Skeletal muscle tissue (tissue), 4 donors: Measurements from ENCODE around the gene NECAB2. TPM values are rescaled to one million over a fixed set of nuclear protein-coding genes. Genes with fewer than 3 reads are reported as not detected.

ENCODE experiments used
- H3K27ac ChIP-seq: one replicate; pipeline ENCODE4 v1.7.0; 2013; ENCODE audit warnings: mild to moderate bottlenecking, low read depth, low read length, inconsistent platforms
- H3K27me3 ChIP-seq, 3 donors: one replicate each; pipeline ENCODE4 v1.7.0; 2013; ENCODE audit warnings: low read length in 3 of 3; ENCODE audit not compliant: control insufficient read depth in 3 of 3, insufficient read depth in 3 of 3
- H3K36me3 ChIP-seq, 3 donors: one replicate each; pipeline ENCODE4 v1.7.0; 2013; ENCODE audit warnings: low read length in 3 of 3; ENCODE audit not compliant: control insufficient read depth in 3 of 3, insufficient read depth in 3 of 3
- H3K4me1 ChIP-seq, 3 donors: one replicate each; pipeline ENCODE4 v1.7.0; 2013; ENCODE audit warnings: low read length in 3 of 3, mild to moderate bottlenecking in 3 of 3; ENCODE audit not compliant: control insufficient read depth in 3 of 3, insufficient read depth in 3 of 3
- H3K4me3 ChIP-seq, 3 donors: one replicate each; pipeline ENCODE4 v1.7.0; 2013; ENCODE audit warnings: low read length in 3 of 3
- H3K9ac ChIP-seq, 3 donors: one replicate each; pipeline ENCODE4 v1.7.0; 2013; ENCODE audit warnings: low read length in 3 of 3, mild to moderate bottlenecking in 3 of 3, moderate library complexity in 2 of 3, low read depth in 1 of 3
- H3K9me3 ChIP-seq, 3 donors: one replicate each; pipeline ENCODE4 v1.7.0; 2013; ENCODE audit warnings: low read length in 3 of 3; ENCODE audit not compliant: control insufficient read depth in 3 of 3
- total RNA-seq: library from RNA; depleted of rRNA; stranded (reverse); fragments of >200 nt; gene quantifications from one replicate; pipeline ENCODE4 v1.2.3, GENCODE V29; 2014
- donor health status: Osteomylitis.

The NECAB2 gene
- total RNA-seq, 1 donor from 2014 or later: not detected

GRCh38 chr16:84042308-84042878, 74.3 kb downstream of the NECAB2 start, which contains the start of gene SLC38A8:
Gene SLC38A8 (minus strand): TSS chr16:84042795. CDS start chr16:84042157, 638 bp downstream.
- Histone ChIP-seq H3K27me3 (peaks cover 11 to 31% (median 18%) of the 10 kb centered on the region in 3 donors), H3K9me3 (no peaks in the 10 kb centered on the region), H3K9ac (no peak within 1 kb of the TSS), H3K27ac (no peak within 1 kb of the TSS), H3K36me3 (peaks cover 0 to 2% (median 0%) of the 10 kb centered on the region in 3 donors), H3K4me3 (no peak within 1 kb of the TSS), H3K4me1 (peaks cover 8 to 12% (median 11%) of the 10 kb centered on the region in 3 donors)

DNA sequence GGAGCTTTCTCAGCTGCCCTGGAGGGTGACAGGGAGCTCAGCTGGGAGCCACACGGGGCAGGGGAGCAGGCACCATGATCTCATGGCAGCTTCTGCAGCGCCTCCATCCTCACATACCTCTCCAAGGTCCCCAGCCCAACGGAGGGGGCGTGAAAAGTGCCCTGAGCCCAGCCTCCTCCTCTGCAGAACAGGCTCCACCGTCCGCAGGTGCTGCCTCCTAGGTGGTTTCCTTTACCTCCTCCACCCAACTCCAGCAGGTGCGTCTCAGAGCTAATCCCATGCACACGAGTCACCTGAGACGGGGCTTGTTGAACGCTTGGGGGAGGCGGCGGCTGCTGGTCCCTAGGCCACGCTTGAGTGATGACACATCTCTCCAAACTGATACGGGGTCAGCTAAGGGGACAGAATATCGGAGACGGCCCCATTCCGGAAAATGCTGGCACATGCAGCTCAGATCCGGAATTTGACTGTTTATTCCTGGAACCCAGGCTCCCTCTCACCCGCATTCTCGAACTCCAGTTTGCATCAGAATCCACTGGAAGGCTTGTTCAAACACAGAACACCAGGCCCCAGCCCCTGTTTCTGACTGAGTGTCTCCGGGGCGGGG, 74.9 kb downstream of the NECAB2 start:
- H3K4me1 ChIP-seq: peaks cover 8 to 12% (median 11%) of the 10 kb centered on the region in 3 donors
- H3K9me3 ChIP-seq: no peaks in the 10 kb centered on the region
- no peak overlapping the region for H3K4me3 ChIP-seq
- H3K9ac ChIP-seq: no peak overlapping the region
- H3K27ac ChIP-seq: no peak overlapping the region
- peaks cover 11 to 31% (median 18%) of the 10 kb centered on the region in 3 donors for H3K27me3 ChIP-seq
- peaks cover 0 to 4% (median 0%) of the 10 kb centered on the region in 3 donors for H3K36me3 ChIP-seq

DNA sequence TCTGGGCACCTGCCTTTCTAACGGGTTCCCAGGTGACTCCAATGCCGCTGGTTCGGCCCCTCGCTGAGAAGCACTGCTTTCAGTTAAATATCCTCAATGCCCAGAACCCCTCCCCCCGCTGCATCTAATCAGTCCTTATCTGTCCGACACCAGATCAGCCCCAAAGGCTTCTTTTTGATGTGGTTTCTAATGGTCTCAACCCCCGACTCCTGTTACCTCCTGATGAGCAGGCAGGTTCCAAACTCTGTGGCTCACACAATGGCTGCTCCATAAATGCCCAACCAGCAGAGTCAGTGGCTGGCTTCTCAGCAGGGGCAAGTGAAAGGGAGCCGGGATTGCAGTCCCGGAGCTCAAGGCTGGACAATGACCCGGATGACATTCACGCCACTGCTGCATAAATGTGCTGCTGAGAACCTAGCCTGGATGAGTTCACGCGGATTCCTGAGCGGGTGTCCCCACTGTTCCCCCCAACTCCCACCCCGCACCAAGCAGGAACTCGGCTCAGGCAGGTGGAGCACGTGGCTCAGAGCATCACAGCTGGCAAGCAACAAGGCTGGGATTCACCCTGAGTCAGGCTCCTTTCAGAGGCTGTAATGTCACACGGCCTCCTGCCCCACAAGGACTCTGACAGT, 75.6 kb downstream of the NECAB2 start:
- Histone ChIP-seq H3K9ac (no peak overlapping the region), H3K36me3 (peaks cover 0 to 4% (median 0%) of the 10 kb centered on the region in 3 donors)

GRCh38 chr16:84044118-84044488, 76.1 kb downstream of the NECAB2 start:
- peaks cover 3 to 28% (median 9%) of the 10 kb centered on the region in 3 donors for H3K27me3 ChIP-seq
- no peaks in the 10 kb centered on the region for H3K9me3 ChIP-seq
- H3K9ac ChIP-seq: no peak overlapping the region

More for the DNA sequence above, 75.6 kb downstream of the NECAB2 start:
- Histone ChIP-seq H3K27me3 (peaks cover 6 to 30% (median 13%) of the 10 kb centered on the region in 3 donors), H3K4me1 (peaks cover 8 to 12% (median 11%) of the 10 kb centered on the region in 3 donors), H3K9me3 (no peaks in the 10 kb centered on the region), H3K27ac (no peak overlapping the region), H3K4me3 (no peak overlapping the region)

GRCh38 chr16:84045001-84045817, 77.2 kb downstream of the NECAB2 start:
- peaks cover 2 to 10% (median 10%) of the 10 kb centered on the region in 3 donors for H3K36me3 ChIP-seq
- H3K9ac ChIP-seq: no peak overlapping the region
- H3K9me3 ChIP-seq: no peaks in the 10 kb centered on the region
- H3K4me3 ChIP-seq: no peak overlapping the region
- peaks cover 3 to 28% (median 9%) of the 10 kb centered on the region in 3 donors for H3K27me3 ChIP-seq
- H3K4me1 ChIP-seq: peaks cover 8 to 10% (median 9%) of the 10 kb centered on the region in 3 donors
- no peak overlapping the region for H3K27ac ChIP-seq

More at GRCh38 chr16:84044118-84044488, 76.1 kb downstream of the NECAB2 start:
- no peak overlapping the region for H3K27ac ChIP-seq
- H3K4me3 ChIP-seq: no peak overlapping the region
- H3K4me1 ChIP-seq: peaks cover 8 to 12% (median 11%) of the 10 kb centered on the region in 3 donors
- H3K36me3 ChIP-seq: peaks cover 0 to 4% (median 0%) of the 10 kb centered on the region in 3 donors

DNA sequence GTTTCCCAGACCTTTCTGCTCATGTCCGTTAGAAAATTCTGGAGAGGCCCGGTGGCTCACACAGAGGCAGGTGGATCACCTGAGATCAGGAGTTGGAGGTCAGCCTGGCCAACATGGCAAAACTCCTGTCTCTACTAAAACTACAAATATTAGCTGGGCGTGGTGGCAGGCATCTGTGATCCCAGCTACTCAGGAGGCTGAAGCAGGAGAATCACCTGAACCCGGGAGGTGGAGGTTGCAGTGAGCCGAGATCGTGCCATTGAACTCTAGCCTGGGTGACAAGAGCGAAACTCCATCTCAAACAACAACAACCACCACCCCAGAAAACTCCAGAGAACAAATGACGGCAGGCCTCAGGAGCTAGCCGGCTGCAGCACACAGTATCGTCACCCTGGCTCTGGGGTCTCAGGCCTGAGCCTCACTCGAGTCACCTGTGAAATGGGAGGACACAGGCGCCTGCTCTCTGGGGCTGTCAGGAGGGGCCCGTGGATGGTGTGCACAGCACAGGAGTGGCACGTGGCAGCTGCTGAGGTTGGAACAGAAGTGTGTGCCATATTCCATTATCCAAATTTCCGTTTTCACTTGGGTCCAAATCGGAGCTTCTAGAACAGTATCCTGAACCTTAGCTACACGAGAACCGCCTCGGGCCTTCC, 77.9 kb downstream of the NECAB2 start:
- Histone ChIP-seq H3K27me3 (peaks cover 0 to 22% (median 7%) of the 10 kb centered on the region in 3 donors), H3K27ac (no peak overlapping the region)

DNA sequence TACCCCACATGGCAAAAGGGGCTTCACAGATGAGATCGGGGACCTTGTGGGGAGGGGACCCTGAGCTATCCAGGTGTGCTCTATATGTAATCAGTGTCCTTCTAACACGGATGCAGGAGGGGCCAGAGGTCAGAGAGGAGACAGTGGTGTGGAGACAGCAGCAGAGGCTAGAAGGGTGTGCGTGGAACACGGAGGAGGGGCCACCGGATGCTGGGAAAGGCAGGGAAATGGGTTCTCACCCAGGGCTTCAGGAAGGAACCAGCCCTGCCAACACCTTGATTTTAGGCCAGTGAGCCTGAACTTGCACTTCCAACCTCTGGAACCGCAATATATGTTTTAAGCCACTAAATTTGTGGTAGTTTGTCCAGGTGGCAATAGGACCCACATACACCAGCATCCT, 79.2 kb downstream of the NECAB2 start:
- no peak overlapping the region for H3K9ac ChIP-seq
- peaks cover 9 to 17% (median 14%) of the 10 kb centered on the region in 3 donors for H3K36me3 ChIP-seq

More for the DNA sequence above, 77.9 kb downstream of the NECAB2 start:
- H3K4me3 ChIP-seq: no peak overlapping the region
- H3K4me1 ChIP-seq: peaks cover 2% of the 10 kb centered on the region in 3 donors
- H3K9me3 ChIP-seq: no peaks in the 10 kb centered on the region
- H3K36me3 ChIP-seq: peaks cover 5 to 14% (median 13%) of the 10 kb centered on the region in 3 donors
- H3K9ac ChIP-seq: no peak overlapping the region

DNA sequence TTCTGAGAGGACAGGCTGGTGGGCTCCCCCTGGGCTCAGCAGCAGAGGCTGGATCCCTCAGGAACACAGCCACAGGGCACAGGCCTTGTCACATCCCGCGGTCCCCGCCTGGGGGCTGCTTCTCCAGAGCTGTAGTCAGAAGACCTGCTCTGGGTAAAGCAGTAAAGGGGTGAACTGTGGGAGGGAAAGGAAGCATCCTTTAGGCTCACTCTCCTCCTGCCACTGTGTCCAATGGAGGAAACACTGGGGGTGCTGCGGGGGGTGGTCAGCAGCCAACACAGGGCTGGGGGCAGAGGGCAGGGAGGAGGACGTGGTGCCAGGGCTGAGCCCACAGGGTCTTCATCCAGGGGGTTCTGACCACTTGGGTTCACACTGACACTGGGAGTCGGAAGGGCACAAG, 79.6 kb downstream of the NECAB2 start:
- peaks cover 13 to 20% (median 16%) of the 10 kb centered on the region in 3 donors for H3K36me3 ChIP-seq
- H3K9ac ChIP-seq: no peak overlapping the region
- H3K9me3 ChIP-seq: no peaks in the 10 kb centered on the region
- peaks cover 0 to 9% (median 0%) of the 10 kb centered on the region in 3 donors for H3K27me3 ChIP-seq
- no peaks in the 10 kb centered on the region for H3K4me1 ChIP-seq
- H3K27ac ChIP-seq: no peak overlapping the region
- no peak overlapping the region for H3K4me3 ChIP-seq

More for the DNA sequence above, 79.2 kb downstream of the NECAB2 start:
- Histone ChIP-seq H3K9me3 (no peaks in the 10 kb centered on the region), H3K27ac (no peak overlapping the region), H3K27me3 (peaks cover 0 to 13% (median 0%) of the 10 kb centered on the region in 3 donors), H3K4me1 (no peaks in the 10 kb centered on the region), H3K4me3 (no peak overlapping the region)

- Histone ChIP-seq H3K4me3 (no peak overlapping the region), H3K27ac (no peak overlapping the region), H3K4me1 (no peaks in the 10 kb centered on the region), H3K9me3 (no peaks in the 10 kb centered on the region), H3K27me3 (peaks cover 0 to 2% (median 0%) of the 10 kb centered on the region in 3 donors), H3K9ac (no peak overlapping the region), H3K36me3 (peaks cover 20 to 25% (median 21%) of the 10 kb centered on the region in 3 donors)
Observed at GRCh38 chr16:84048270-84048669, 80.2 kb downstream of the NECAB2 start.
